NT2/D1 (cell line): ENCODE data around the gene CASP8.

Source experiments
- SUZ12 ChIP-seq: IDR thresholded peaks from 2 replicates; pipeline ENCODE4 v1.6.1; 2011; ENCODE audit not compliant: insufficient read length, insufficient read depth; ENCODE audit errors: extremely low read depth
- YY1 ChIP-seq: IDR thresholded peaks from 2 replicates; pipeline ENCODE4 v1.6.1; 2011; ENCODE audit not compliant: insufficient read length, insufficient read depth
- ZNF274 ChIP-seq: IDR thresholded peaks from 2 replicates; pipeline ENCODE4 v1.6.1; 2011; ENCODE audit warnings: mild to moderate bottlenecking, low read depth, low read length

- TF ChIP-seq ZNF274 (no peak), SUZ12 (no peak), YY1 (no peak)
These were observed 2.9 kb upstream of the CASP8 start for GRCh38 chr2:201257381-201257955.
